ENCODE data around the gene RPL37. TPM values are rescaled to one million over a fixed set of nuclear protein-coding genes. Genes with fewer than 3 reads are reported as not detected.

Gene RPL37
- total RNA-seq, 1 experiment from 2014 or later: 1,279 TPM

DNA sequence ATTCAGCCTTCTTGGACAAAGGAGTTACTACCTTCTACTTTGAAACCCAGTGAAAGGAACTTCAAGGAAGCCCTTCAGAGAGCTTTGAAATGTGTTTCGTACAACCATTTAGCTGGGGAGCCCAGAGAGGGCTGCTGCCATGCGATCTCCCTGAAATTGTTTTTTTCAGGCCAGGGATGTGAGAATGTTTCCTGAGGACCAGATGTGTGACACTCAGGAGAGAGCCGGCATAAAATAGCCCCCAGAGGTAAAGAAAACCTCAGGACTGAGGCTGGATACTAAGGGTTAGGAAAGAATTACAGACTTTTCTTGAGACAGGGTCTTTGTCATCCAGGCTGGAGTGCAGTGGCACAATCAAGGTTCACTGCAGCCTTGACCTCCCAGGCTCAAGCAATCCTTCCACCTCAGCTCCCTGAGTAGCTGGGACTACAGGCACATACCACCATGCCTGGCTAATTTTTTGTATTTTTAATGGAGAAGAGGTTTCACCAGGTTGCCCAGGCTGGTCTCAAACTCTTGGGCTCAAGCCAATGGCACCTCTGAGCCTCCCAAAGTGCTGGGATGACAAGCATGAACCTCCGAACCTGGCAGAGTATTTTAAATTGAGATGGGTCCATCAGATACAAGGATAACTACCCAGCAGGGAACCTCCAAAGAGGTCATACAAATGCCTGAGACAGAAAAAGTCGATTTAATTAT, 8.4 kb downstream of the RPL37 start:
- ATAC-seq: no peak
- ChIA-PET RAD21 (ENCODE audit: low non-redundant PET in 1 of 2, low total read pairs in 2 of 2, uncharacterized antibody in 2 of 2, unreplicated experiment in 2 of 2) (no interaction called here), CTCF (no interaction called here), POLR2A (interaction anchor here (1.7 kb wide), 1 partner anchor 20 kb away, joined by 3 read pairs; no protein-coding TSS in a partner anchor)
- Histone ChIP-seq H3K9me2 (ENCODE audit: insufficient read depth) (no peaks in the 10 kb centered on the region), H3K9me3 (ENCODE audit: control insufficient read depth in 1 of 2, insufficient read depth in 1 of 2, low read depth in 1 of 2, low read length in 2 of 2) (no peaks in the 10 kb centered on the region), H3K4me2 (ENCODE audit: low read length) (no peak overlapping the region), H4K20me1 (ENCODE audit: insufficient read depth) (peaks cover 49% of the 10 kb centered on the region; the same call in 1 of the 2 replicates), H3K4me1 (ENCODE audit: control insufficient read depth in 1 of 2, insufficient read depth in 2 of 2, low read length in 2 of 2) (peaks cover 0 to 8% of the 10 kb centered on the region in 2 experiments; a peak in 1 of 4 replicates), H3K4me3 (replicated peaks in 1 of 2; ENCODE audit: low read depth in 1 of 2, low read length in 2 of 2) (no peak overlapping the region), H2AFZ (ENCODE audit: low read depth, low read length, poor library complexity, severe bottlenecking) (no peak overlapping the region), H3K36me3 (ENCODE audit: control insufficient read depth in 1 of 2, insufficient read depth in 2 of 2, low read length in 2 of 2) (peaks cover 44 to 51% of the 10 kb centered on the region in 2 experiments; a peak in 3 of 4 replicates), H3K9ac (ENCODE audit: low read length) (no peak overlapping the region), H3K79me2 (ENCODE audit: insufficient read depth, low read length) (peaks cover 38% of the 10 kb centered on the region), H3K27ac (ENCODE audit: low read depth, low read length) (no peak overlapping the region), H3K27me3 (ENCODE audit: insufficient read depth, low read length) (no peaks in the 10 kb centered on the region)
- no TSS peak for BruUV-seq (replicated peaks)
- no peak for DNase-seq (ENCODE audit: low read depth, low spot score)
- intact Hi-C loops (cut with micrococcal nuclease): no loop called here
- TF ChIP-seq, protein P1, sequence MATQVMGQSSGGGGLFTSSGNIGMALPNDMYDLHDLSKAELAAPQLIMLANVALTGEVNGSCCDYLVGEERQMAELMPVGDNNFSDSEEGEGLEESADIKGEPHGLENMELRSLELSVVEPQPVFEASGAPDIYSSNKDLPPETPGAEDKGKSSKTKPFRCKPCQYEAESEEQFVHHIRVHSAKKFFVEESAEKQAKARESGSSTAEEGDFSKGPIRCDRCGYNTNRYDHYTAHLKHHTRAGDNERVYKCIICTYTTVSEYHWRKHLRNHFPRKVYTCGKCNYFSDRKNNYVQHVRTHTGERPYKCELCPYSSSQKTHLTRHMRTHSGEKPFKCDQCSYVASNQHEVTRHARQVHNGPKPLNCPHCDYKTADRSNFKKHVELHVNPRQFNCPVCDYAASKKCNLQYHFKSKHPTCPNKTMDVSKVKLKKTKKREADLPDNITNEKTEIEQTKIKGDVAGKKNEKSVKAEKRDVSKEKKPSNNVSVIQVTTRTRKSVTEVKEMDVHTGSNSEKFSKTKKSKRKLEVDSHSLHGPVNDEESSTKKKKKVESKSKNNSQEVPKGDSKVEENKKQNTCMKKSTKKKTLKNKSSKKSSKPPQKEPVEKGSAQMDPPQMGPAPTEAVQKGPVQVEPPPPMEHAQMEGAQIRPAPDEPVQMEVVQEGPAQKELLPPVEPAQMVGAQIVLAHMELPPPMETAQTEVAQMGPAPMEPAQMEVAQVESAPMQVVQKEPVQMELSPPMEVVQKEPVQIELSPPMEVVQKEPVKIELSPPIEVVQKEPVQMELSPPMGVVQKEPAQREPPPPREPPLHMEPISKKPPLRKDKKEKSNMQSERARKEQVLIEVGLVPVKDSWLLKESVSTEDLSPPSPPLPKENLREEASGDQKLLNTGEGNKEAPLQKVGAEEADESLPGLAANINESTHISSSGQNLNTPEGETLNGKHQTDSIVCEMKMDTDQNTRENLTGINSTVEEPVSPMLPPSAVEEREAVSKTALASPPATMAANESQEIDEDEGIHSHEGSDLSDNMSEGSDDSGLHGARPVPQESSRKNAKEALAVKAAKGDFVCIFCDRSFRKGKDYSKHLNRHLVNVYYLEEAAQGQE (IDR thresholded peaks at IDR 0.05; ENCODE audit: low read depth): no peak
- no peak for TF ChIP-seq ELF1 (IDR thresholded peaks at IDR 0.05; ENCODE audit: borderline replicate concordance, low read depth)
- TF ChIP-seq SP1 (IDR thresholded peaks at IDR 0.05; ENCODE audit: low read depth): no peak
- TF ChIP-seq FOSL1 (IDR thresholded peaks at IDR 0.05; ENCODE audit: low read depth): no peak
- no peak for TF ChIP-seq TCF7L2 (IDR thresholded peaks at IDR 0.05; ENCODE audit: borderline replicate concordance, extremely low read depth, insufficient read depth, insufficient read length)
- TF ChIP-seq POLR2AphosphoS5 (IDR thresholded peaks at IDR 0.05; ENCODE audit: low read depth, low read length): no peak; the same call in 1 of the 2 replicates
